Loucy (cell line): ENCODE data around the gene TAS2R46.

Experiments
- H2AFZ ChIP-seq: fragments of 200-600 bp; sonication (generic); 2 replicates; pipeline ENCODE4 v1.6.0; 2016; ENCODE audit warnings: antibody characterized with exemption, mild to moderate bottlenecking, low read length, moderate library complexity
- H3F3A ChIP-seq: fragments of 200-600 bp; 2 replicates; pipeline ENCODE4 v1.6.0; 2016; ENCODE audit warnings: antibody characterized with exemption, low read depth, mild to moderate bottlenecking
- H3K27me3 ChIP-seq: fragments of 200-600 bp; sonication (generic); 2 replicates; pipeline ENCODE4 v1.6.1; 2014; ENCODE audit warnings: low read length, mild to moderate bottlenecking; ENCODE audit not compliant: insufficient read depth, poor library complexity, severe bottlenecking
- H3K36me3 ChIP-seq: fragments of 200-600 bp; sonication (generic); 2 replicates; pipeline ENCODE4 v1.6.1; 2016; ENCODE audit warnings: low read length; ENCODE audit not compliant: insufficient read depth
- H3K4me1 ChIP-seq: fragments of 200-600 bp; sonication (generic); 2 replicates; pipeline ENCODE4 v1.5.1; 2014; ENCODE audit warnings: low read length, mild to moderate bottlenecking; ENCODE audit not compliant: insufficient read depth, poor library complexity, severe bottlenecking
- H3K4me2 ChIP-seq: fragments of 200-600 bp; sonication (generic); 2 replicates; pipeline ENCODE4 v1.6.0; 2014; ENCODE audit warnings: antibody characterized with exemption, low read length, low read depth, mild to moderate bottlenecking; ENCODE audit not compliant: poor library complexity, severe bottlenecking
- H3K4me3 ChIP-seq: fragments of 200-600 bp; sonication (generic); 2 replicates; pipeline ENCODE4 v1.5.1; 2014; ENCODE audit warnings: low read length, mild to moderate bottlenecking, mixed read lengths; ENCODE audit not compliant: poor library complexity, severe bottlenecking
- H3K79me2 ChIP-seq: fragments of 200-600 bp; sonication (generic); 2 replicates; pipeline ENCODE4 v1.6.1; 2014; ENCODE audit warnings: low read length; ENCODE audit not compliant: insufficient read depth
- H3K9ac ChIP-seq: fragments of 200-600 bp; sonication (generic); 2 replicates; pipeline ENCODE4 v1.6.0; 2014; ENCODE audit warnings: mild to moderate bottlenecking, low read depth, low read length, moderate library complexity; ENCODE audit not compliant: poor library complexity, severe bottlenecking
- H3K9me2 ChIP-seq: fragments of 200-600 bp; sonication (generic); replicated peaks from 2 replicates; pipeline ENCODE4 v1.6.1; 2016; ENCODE audit warnings: low read depth, low read length, mixed read lengths
- H3K9me3 ChIP-seq: fragments of 200-600 bp; sonication (generic); 2 replicates; pipeline ENCODE4 v1.6.1; 2014; ENCODE audit warnings: mild to moderate bottlenecking, antibody characterized with exemption, low read length, low read depth; ENCODE audit not compliant: insufficient read depth
- H4K20me1 ChIP-seq: fragments of 200-600 bp; sonication (generic); 2 replicates; pipeline ENCODE4 v1.6.0; 2014; ENCODE audit warnings: antibody characterized with exemption, low read length, mild to moderate bottlenecking; ENCODE audit not compliant: insufficient read depth, poor library complexity, severe bottlenecking
- EZH2phosphoT487 ChIP-seq: fragments of 200-600 bp; IDR thresholded peaks from 2 replicates; pipeline ENCODE4 v1.6.1; 2018; ENCODE audit warnings: antibody characterized with exemption, mild to moderate bottlenecking, moderate library complexity, borderline replicate concordance
- TF ChIP-seq, protein P1 (sequence below): fragments of 200-600 bp; sonication (generic); conservative IDR thresholded peaks from 2 replicates; pipeline ENCODE4 v1.5.1; 2014; ENCODE audit warnings: mild to moderate bottlenecking, antibody characterized with exemption, low read length

The TAS2R46 gene

DNA sequence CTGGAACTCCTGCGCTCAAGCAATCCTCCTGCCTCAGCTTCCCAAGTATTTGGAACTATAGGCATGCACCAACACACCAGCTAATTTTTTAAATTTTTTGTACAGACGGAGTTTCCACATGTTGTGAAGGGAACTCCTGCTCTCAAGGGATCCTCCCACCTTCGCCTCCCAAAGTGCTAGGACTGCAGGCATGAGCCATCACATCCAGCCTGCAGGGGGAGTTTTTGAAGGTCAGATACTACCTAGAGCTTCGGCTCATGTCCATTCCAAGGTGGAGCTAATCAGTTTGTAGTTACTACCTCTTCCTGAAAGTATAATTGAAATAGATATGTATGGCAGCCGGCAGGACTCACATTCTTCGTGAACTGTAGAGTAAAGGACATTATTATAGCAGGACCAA, 36.0 kb downstream of the TAS2R46 start:
- no peaks in the 10 kb centered on the region for H3K27me3 ChIP-seq
- H3K9me2 ChIP-seq: no peaks in the 10 kb centered on the region
- H3K36me3 ChIP-seq: no peaks in the 10 kb centered on the region
- H3K4me2 ChIP-seq: no peak overlapping the region
- no peak for TF ChIP-seq EZH2phosphoT487
- TF ChIP-seq, protein P1, sequence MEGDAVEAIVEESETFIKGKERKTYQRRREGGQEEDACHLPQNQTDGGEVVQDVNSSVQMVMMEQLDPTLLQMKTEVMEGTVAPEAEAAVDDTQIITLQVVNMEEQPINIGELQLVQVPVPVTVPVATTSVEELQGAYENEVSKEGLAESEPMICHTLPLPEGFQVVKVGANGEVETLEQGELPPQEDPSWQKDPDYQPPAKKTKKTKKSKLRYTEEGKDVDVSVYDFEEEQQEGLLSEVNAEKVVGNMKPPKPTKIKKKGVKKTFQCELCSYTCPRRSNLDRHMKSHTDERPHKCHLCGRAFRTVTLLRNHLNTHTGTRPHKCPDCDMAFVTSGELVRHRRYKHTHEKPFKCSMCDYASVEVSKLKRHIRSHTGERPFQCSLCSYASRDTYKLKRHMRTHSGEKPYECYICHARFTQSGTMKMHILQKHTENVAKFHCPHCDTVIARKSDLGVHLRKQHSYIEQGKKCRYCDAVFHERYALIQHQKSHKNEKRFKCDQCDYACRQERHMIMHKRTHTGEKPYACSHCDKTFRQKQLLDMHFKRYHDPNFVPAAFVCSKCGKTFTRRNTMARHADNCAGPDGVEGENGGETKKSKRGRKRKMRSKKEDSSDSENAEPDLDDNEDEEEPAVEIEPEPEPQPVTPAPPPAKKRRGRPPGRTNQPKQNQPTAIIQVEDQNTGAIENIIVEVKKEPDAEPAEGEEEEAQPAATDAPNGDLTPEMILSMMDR: no peak
- no peak overlapping the region for H3K9ac ChIP-seq
- no peak overlapping the region for H2AFZ ChIP-seq
- H3F3A ChIP-seq: no peaks in the 10 kb centered on the region
- no peaks in the 10 kb centered on the region for H3K79me2 ChIP-seq
- H3K4me3 ChIP-seq: no peak overlapping the region
- no peaks in the 10 kb centered on the region for H4K20me1 ChIP-seq
- no peaks in the 10 kb centered on the region; the same call in 1 of the 2 replicates for H3K9me3 ChIP-seq
- H3K4me1 ChIP-seq: no peaks in the 10 kb centered on the region

DNA sequence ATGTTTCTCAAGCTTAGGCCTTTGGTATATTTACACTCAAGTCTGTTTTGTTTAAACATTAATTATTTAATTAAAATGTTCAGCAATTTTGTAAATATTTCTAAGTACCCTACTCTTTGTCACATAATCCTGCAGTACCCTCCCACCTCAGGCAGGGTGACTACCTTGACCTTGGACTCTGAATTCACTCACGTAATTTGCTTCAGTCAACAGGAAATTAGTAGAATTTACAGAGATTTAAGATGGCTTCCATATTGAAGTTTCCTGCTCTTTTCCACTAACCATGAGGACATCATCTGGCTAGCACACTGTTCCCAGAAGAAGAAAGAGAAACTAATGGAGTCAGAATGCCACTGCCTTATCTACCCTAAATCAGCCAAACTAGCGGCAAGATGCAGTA, 38.7 kb downstream of the TAS2R46 start:
- Histone ChIP-seq H3K9me2 (no peaks in the 10 kb centered on the region), H3K4me2 (no peak overlapping the region), H3K27me3 (no peaks in the 10 kb centered on the region), H2AFZ (no peak overlapping the region), H3K4me3 (no peak overlapping the region), H3K9ac (no peak overlapping the region), H3K36me3 (no peaks in the 10 kb centered on the region), H3K9me3 (no peaks in the 10 kb centered on the region; the same call in 1 of the 2 replicates), H3K4me1 (no peaks in the 10 kb centered on the region), H3K79me2 (no peaks in the 10 kb centered on the region), H3F3A (no peaks in the 10 kb centered on the region), H4K20me1 (no peaks in the 10 kb centered on the region)
- TF ChIP-seq, protein P1: no peak
- no peak for TF ChIP-seq EZH2phosphoT487

DNA sequence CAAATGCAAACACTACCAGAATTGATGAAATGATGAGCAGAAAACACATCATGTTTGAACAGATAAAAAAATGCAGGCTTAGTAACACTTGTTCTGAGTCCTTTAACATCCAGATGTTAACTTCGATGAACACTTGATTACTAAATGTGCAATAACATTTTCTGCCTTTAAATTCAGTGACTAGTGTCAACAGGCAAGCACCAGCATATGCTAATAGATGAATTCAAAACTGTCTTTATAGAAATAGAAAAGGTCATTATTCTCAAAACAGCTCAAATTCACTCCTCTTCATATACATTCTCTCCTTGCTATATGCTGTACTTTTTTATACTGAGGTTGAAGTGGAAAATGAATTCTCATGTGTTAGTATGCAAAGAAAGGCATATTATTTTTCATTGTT, 39.6 kb downstream of the TAS2R46 start, which contains the start of gene TAS2R19:
TAS2R19 (minus strand) TSS at position 101 of the 400 bp plus-strand sequence; CDS start at position 52, 49 bp downstream.
- no peaks in the 10 kb centered on the region for H3K9me2 ChIP-seq
- H3K4me3 ChIP-seq: no peak within 1 kb of the TSS
- H3K36me3 ChIP-seq: no peaks in the 10 kb centered on the region
- no peaks in the 10 kb centered on the region for H3K27me3 ChIP-seq
- H3K9ac ChIP-seq: no peak within 1 kb of the TSS
- no peaks in the 10 kb centered on the region for H4K20me1 ChIP-seq
- no peaks in the 10 kb centered on the region for H3K79me2 ChIP-seq
- H3F3A ChIP-seq: no peaks in the 10 kb centered on the region
- TF ChIP-seq EZH2phosphoT487: no peak
- TF ChIP-seq, protein P1: no peak
- H3K9me3 ChIP-seq: no peaks in the 10 kb centered on the region; the same call in 1 of the 2 replicates
- no peak within 1 kb of the TSS for H2AFZ ChIP-seq
- no peaks in the 10 kb centered on the region for H3K4me1 ChIP-seq
- H3K4me2 ChIP-seq: no peak within 1 kb of the TSS
